HG03571 (cell line): ENCODE data around the gene HECTD1.
"Not testable (repeated sequence)": the region's sequence is repeated elsewhere in the genome, so short reads cannot be mapped to it uniquely, and the experiment has no call there.

Source experiments
- ATAC-seq: cut with Tn5 transposase; IDR thresholded peaks from one replicate; pipeline ENCODE4 v1.9.1; 2021; ENCODE audit not compliant: unreplicated experiment

Gene HECTD1

DNA sequence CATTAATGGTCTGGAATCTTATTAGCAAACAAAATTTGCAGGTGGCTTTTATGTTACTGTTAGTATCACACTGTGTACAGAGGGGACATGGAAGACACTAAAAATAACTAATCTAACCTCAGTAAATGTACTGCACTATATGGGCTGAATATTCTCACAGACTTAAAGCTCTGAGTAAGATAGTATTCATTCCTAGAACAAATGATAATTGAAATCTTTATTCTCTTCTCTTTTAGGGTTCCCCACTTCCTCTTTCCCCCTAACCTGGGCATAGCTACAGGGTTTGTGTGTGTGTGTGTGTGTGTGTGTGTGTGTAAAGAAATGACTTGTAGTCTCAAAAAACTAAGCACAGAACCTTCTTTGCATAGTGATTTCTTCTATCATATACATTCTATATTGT lies 21.4 kb upstream of the HECTD1 start:
- ATAC-seq, result peak; percentile 57

DNA sequence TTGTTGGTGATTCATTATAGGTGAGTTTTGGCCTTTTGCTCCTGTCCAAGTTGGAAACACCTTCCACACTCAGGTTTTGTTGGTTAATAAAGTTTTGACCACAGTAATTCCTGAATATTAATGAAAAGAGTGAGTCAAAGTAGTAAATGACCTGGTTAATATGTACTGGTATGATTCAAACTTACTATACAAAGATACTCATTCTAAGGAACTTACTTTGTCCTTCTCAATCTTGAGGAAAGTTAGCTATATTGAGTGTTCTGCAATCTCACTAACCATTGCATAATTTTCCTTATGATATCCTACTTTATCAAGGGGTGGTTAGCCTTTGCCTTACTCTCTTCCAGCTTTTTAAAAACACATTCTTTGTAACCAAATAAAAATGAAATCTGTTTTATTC lies 20.9 kb upstream of the HECTD1 start:
- no peak for ATAC-seq

GRCh38 chr14:31224808-31225207 lies 17.2 kb upstream of the HECTD1 start:
- ATAC-seq, result no peak

DNA sequence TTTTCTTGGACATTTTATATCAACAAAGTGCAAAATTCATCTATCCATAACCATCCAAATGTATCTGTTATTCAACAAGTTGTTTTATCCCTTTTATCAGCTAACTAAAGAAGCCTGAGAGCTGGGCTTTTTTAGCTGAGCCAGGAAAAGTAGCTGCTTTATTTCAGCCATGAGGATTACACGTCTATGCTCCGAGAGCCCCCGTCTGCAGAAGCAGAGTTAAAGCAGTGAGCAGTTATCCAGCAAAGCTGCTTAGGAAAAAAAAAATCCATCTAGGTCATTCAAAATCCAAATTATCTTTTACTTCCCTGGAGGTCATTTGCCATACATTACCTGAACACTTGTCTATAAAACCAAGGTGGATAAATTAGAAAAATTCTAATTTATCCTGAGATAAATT lies 15.7 kb upstream of the HECTD1 start:
- no peak for ATAC-seq

DNA sequence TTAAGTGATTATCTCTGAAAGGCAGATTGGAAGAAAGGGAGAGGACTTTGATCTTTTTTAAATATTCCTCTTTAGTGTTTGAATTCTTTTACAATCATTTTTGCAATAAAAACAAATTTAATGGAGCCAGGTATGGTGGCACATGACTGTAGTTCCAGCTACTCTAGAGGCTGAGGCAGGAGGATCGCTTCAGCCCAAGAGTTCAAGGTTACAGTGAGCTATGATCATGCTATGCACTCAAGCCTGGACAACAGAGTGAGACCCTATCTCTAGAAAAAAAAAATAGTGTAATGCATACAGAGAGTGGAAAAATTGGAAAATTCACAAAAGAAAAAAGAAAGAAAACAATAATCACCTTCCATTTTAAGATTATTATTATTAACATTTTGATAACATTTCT lies 15.2 kb upstream of the HECTD1 start:
- no peak for ATAC-seq

- no peak for ATAC-seq
These were observed 13.7 kb upstream of the HECTD1 start for GRCh38 chr14:31221266-31221665.

GRCh38 chr14:31219169-31219568 lies 11.6 kb upstream of the HECTD1 start:
- no peak for ATAC-seq

DNA sequence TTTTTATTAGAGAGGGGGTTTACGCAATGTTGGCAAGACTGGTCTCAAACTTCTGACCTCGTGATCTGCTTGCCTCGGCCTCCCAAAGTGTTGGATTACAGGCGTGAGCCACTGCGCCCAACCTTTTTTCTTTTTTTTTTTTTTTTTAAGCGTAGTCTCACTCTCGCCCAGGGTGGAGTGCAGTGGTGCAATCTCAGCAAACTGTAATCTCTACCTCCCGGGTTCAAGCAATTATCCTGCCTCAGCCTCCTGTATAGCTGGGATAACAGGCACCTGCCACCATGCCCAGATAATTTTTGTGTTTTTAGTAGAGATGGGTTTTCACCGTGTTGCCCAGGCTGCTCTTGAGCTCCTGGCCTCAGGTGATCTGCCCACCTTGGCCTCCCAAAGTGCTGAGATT lies 8.8 kb upstream of the HECTD1 start:
- ATAC-seq, result no peak

- ATAC-seq, result no peak
These were observed 5.3 kb upstream of the HECTD1 start for GRCh38 chr14:31212893-31213292.

- ATAC-seq, result no peak
These were observed 2.0 kb upstream of the HECTD1 start for GRCh38 chr14:31209605-31210004.

DNA sequence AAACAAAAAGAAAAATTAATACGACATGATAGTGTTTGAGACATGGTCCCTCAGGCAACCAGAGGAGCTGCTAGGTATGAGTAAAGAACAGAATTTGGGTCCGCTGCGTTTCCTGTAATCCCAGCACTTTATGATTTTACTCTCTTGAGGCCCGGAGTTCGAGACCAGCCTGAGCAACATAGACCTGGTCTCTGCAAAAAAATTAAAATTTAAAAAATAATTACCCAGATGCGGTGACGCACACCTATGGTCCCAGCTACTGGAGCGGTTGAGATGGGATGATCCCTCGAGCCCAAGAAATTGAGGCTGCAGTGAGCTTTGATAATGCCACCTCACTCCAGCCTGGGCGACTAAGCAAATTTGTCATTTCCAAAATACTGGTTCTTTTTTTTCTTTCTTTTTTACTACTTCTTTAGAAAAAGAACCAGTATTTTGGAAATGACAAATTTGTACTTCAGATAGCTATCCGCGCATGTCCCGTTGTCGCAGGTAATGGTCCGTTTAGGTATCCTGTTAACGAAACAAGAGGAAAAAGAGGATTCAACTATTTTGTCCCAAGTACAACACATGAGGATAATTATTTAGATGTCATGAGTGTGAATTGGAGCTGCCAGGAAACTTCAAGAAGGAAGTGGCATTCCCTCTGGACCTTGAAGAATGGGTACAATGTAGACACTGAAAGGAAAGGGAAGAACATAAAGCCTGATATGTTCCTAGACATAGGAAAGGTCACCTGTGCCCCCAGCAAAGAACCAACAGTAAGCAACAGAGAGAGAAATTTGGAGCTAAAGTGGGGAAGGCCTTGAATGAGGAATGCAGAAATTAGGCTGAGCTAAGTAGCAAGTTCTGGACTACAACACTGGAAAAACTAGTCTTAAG lies 1.2 kb upstream of the HECTD1 start:
- no peak for ATAC-seq

DNA sequence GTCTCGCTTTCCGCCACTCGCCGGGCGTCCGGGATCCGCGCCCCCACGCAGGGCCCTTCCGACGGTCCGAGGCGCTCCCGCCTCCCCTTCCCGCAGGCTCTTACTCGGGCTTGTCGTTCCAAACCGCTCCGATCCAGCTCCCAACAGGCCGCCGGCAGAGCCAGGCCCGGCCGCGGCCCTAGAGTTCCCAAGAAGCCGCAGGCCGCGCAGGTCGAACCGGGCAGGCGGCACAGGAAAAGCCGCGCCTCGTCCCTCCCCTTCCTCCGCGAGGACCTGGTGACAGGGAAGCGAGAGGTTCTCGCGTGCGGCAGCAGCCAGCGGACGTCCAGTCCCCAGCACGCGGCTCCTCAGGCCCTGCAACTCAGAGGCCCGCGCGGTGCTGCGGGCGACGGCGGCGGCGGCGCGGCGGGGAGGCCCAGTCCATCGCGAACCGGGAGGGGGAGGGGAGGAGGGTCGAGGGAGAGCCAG lies 272 bp downstream of the HECTD1 start:
- ATAC-seq, result peak; percentile 37

- ATAC-seq, result peak; percentile 13
These were observed 882 bp downstream of the HECTD1 start for GRCh38 chr14:31206536-31207286.

- ATAC-seq, result no peak
These were observed 1.7 kb downstream of the HECTD1 start for GRCh38 chr14:31205681-31206535.

DNA sequence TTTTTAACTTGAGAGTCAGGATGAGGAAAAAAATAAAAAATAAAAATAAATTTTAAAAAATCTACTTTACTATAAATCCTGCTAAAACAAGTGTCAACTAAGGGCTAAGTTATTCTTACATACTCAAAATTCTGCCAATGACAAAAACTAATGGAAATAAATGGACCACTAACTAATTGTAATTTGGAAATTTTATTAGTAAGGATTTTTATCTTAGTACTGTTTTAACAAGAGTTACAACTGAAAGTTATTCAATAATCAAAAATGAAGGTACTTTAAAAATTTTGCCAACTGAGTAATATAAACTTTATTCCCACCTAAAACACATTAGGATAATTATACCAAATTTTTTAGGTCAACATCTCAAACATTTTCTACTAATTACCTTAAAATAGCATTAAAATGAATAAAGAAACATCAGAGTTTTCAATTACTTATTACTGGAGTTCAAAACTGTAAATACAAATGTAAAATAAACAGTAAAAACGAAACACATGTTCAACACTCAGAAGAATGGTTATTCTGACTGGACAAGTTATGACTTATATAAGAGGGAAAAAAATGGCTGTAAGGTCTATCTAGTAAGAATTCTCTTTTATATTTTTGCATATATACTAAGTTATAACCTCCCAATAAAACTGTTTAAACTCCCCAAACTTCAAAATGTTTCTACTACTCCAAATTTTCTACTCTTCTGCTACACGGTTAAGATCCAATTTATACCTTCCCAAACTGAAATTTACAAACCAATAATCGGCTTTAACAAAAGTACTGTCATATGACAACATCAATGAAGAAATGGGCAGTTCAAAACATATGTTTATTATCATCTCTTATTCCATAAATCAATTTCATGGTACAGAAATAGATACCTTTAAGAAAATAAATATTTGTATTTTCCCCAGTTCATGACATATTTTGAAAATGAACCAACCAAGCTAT lies 2.7 kb downstream of the HECTD1 start:
- ATAC-seq, result no peak

DNA sequence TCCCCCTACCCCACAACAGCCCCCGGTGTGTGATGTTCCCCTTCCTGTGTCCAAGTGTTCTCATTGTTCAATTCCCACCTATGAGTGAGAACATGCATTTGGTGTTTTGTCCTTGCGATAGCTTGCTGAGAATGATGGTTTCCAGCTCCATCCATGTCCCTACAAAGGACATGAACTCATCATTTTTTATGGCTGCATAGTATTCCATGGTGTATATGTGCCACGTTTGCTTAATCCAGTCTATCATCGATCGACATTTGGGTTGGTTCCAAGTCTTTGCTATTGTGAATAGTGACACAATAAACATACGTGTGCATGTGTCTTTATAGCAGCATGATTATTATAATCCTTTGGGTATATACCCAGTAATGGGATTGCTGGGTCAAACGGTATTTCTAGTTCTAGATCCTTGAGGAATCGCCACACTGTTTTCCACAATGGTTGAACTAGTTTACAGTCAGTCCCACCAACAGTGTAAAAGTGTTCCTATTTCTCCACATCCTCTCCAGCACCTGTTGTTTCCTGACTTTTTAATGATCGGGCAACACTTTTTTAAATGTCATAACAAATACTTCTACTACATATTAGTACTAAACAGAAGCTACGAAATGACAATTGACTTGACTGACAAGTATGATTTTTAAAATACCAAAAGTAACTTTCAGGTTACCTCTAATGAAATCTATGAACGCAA lies 3.5 kb downstream of the HECTD1 start:
- not testable (repeated sequence) for ATAC-seq

DNA sequence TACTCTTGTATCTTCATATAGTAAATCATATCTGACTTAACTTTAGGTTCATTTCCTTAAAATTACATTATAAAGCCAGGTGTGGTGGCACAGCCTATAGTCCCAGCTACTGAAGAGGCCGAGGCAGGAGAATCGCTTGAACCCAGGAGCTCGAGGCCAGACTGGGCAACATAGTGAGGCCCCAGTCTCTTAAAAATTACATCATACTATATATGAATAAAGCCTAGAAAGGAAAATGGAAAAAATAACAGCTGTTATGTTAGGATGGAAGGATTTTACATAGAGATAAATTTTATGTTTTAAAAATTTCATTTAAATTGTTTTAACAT lies 4.2 kb downstream of the HECTD1 start:
- no peak for ATAC-seq

DNA sequence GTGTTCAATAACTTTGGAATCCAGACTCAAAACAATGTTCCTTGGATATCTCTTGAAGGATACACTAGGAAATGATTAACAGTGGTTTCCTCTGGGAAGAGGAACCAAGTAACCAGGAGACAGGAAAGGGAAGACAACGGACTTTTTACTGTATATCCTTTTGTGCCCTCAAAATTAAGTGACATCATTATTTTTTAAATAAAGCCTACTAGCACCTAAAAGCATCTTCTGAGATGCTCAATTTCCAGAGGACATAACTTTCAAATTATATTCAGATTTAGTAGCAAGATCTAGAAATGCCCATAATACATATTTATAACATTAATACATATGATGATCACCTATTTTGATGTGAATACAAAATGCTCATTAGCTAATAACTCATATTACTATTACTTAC lies 6.5 kb downstream of the HECTD1 start:
- ATAC-seq, result no peak

DNA sequence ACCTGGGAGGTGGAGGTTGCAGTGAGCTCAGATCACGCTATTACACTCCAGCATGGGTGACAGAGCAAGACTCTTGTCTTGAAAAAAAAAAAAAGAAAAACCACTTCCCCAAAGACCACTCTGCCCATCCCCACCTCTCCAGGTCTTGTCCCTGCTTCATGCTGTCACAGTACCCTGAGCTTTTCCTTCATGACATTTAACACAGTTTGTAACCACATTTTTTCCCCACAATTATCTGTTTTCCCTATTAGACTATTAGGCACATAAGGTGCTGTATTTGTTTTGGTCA lies 6.9 kb downstream of the HECTD1 start:
- no peak for ATAC-seq

GRCh38 chr14:31197671-31198070 lies 9.9 kb downstream of the HECTD1 start:
- ATAC-seq, result no peak
